ENCODE measurements around the gene ATP6V1A.

ATP6V1A gene

GRCh38 chr3:113714702-113715101 is 32.1 kb upstream of the ATP6V1A start:
- TF ChIP-seq, protein P1, sequence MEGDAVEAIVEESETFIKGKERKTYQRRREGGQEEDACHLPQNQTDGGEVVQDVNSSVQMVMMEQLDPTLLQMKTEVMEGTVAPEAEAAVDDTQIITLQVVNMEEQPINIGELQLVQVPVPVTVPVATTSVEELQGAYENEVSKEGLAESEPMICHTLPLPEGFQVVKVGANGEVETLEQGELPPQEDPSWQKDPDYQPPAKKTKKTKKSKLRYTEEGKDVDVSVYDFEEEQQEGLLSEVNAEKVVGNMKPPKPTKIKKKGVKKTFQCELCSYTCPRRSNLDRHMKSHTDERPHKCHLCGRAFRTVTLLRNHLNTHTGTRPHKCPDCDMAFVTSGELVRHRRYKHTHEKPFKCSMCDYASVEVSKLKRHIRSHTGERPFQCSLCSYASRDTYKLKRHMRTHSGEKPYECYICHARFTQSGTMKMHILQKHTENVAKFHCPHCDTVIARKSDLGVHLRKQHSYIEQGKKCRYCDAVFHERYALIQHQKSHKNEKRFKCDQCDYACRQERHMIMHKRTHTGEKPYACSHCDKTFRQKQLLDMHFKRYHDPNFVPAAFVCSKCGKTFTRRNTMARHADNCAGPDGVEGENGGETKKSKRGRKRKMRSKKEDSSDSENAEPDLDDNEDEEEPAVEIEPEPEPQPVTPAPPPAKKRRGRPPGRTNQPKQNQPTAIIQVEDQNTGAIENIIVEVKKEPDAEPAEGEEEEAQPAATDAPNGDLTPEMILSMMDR (IDR thresholded peaks at IDR 0.05; ENCODE audit: insufficient read depth, low read depth, low read length, missing control alignments), result no peak
- DNase-seq (ENCODE audit: low read depth), result no peak

GRCh38 chr3:113717308-113717707 is 29.5 kb upstream of the ATP6V1A start:
- no peak for DNase-seq (ENCODE audit: low read depth)
- TF ChIP-seq, protein P1 (IDR thresholded peaks at IDR 0.05; ENCODE audit: insufficient read depth, low read depth, low read length, missing control alignments), result no peak
- H3K4me3 ChIP-seq (ENCODE audit: low read length), result no peak overlapping the region

More at GRCh38 chr3:113714702-113715101, 32.1 kb upstream of the ATP6V1A start:
- H3K4me3 ChIP-seq (ENCODE audit: low read length), result no peak overlapping the region

GRCh38 chr3:113717818-113718217 is 29.0 kb upstream of the ATP6V1A start:
- TF ChIP-seq, protein P1 (IDR thresholded peaks at IDR 0.05; ENCODE audit: insufficient read depth, low read depth, low read length, missing control alignments), result no peak
- H3K4me3 ChIP-seq (ENCODE audit: low read length), result no peak overlapping the region
- DNase-seq (ENCODE audit: low read depth), result no peak

GRCh38 chr3:113719294-113719693 is 27.5 kb upstream of the ATP6V1A start:
- DNase-seq (ENCODE audit: low read depth), result no peak
- TF ChIP-seq, protein P1 (IDR thresholded peaks at IDR 0.05; ENCODE audit: insufficient read depth, low read depth, low read length, missing control alignments), result no peak
- H3K4me3 ChIP-seq (ENCODE audit: low read length), result no peak overlapping the region

DNA sequence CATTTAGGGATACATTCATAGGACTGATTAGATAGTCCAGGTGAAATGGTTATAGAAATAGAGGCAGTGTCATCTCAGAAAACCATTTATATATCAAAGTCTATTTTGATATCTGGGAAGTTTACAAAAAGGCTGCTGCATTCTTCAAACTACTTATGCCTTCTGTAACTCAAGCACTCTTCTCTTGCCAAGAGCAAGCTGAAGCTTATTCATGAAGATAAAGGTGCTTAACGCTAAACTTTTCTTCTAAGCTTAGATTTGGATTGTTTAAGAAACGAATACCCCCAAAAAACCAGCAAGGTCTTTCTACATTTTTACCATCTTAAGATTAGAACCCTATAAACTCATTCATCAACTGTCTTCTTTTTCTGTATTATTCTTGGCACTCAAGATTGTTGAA is 27.1 kb upstream of the ATP6V1A start:
- no peak overlapping the region for H3K4me3 ChIP-seq (ENCODE audit: low read length)
- DNase-seq (ENCODE audit: low read depth), result no peak
- TF ChIP-seq, protein P1 (IDR thresholded peaks at IDR 0.05; ENCODE audit: insufficient read depth, low read depth, low read length, missing control alignments), result no peak

DNA sequence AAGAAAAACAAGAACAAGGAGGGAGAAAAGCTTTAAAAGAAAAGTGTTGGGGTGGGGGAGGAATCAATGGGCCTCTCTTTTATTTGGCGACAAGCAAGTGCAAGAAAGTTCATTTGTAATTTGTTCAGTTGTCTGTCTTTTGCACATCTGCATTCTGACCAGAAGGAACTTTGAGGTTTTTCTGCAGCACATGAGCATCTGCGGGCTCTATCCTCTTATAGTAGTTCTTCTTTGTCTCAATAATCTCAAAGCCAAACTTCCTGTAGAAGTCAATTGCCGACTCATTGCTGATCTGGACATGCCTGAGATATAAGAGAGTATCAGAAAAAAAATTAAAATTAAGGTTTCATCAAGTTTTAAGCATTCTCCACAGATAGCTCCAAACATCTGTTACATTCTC is 25.2 kb upstream of the ATP6V1A start:
- DNase-seq (ENCODE audit: low read depth), result no peak
- TF ChIP-seq, protein P1 (IDR thresholded peaks at IDR 0.05; ENCODE audit: insufficient read depth, low read depth, low read length, missing control alignments), result no peak
- no peak overlapping the region for H3K4me3 ChIP-seq (ENCODE audit: low read length)

DNA sequence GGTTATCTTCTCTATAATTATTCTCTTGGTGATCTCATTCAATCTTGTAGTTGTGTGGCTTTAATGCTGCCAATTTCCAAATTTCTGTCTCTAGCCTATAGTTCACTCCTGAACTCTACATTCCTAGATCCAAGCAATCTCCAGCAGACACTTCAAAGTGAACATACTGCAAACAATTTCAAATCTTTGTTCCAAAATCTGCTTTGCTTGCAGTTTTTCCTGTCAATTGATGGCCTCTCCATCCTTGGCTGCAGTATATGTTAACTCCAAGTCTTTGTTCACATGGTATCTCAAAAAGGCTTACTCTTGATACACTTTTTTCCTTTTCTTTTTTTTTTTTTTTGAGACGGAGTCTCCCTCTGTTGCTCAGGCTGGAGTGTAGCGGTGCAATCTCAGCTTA is 18.2 kb upstream of the ATP6V1A start:
- no peak overlapping the region for H3K4me3 ChIP-seq (ENCODE audit: low read length)
- TF ChIP-seq, protein P1 (IDR thresholded peaks at IDR 0.05; ENCODE audit: insufficient read depth, low read depth, low read length, missing control alignments), result no peak
- no peak for DNase-seq (ENCODE audit: low read depth)

All from epithelial cell of esophagus (primary cell).